Upper lobe of right lung (tissue), 1 donor: ENCODE data around the gene SYNGR3. TPM values are rescaled to one million over a fixed set of nuclear protein-coding genes. Genes with fewer than 3 reads are reported as not detected.

Experiments
- ATAC-seq: fragments of 200-7000 bp; cut with Tn5 transposase; one replicate; pipeline ENCODE4 v1.9.1; 2020; ENCODE audit warnings: mild to moderate bottlenecking, moderate library complexity
- DNase-seq: peaks from one replicate; pipeline ENCODE4 v3.0.0-alpha.2; 2020
- H3K27ac ChIP-seq: fragments of 200-600 bp; one replicate; pipeline ENCODE4 v1.8.0; 2022
- H3K27me3 ChIP-seq: fragments of 200-600 bp; one replicate; pipeline ENCODE4 v1.8.0; 2022; ENCODE audit warnings: mild to moderate bottlenecking
- H3K36me3 ChIP-seq: fragments of 200-600 bp; one replicate; pipeline ENCODE4 v1.8.0; 2022
- H3K4me1 ChIP-seq: fragments of 200-600 bp; one replicate; pipeline ENCODE4 v1.8.0; 2022
- H3K4me3 ChIP-seq: fragments of 200-600 bp; one replicate; pipeline ENCODE4 v1.8.0; 2022; ENCODE audit warnings: mild to moderate bottlenecking
- H3K9me3 ChIP-seq: fragments of 200-600 bp; one replicate; pipeline ENCODE4 v1.8.0; 2022
- intact Hi-C: fragments of 100-400 bp; cut with DNase I; formaldehyde crosslinking; loops from one replicate; pipeline ENCODE4 v1.11.0; 2022
- total RNA-seq: library from RNA; stranded (reverse); fragmentation: NEBNext Ultra II Directional; extraction: Animal tissue kit (Norgen Biotek cat#: 25700); gene quantifications from one replicate; pipeline ENCODE4 v1.2.1, GENCODE V29; 2021
- TF ChIP-seq, protein P1 (sequence below): fragments of 200-600 bp; IDR thresholded peaks from one replicate; pipeline ENCODE4 v1.8.0; 2022; ENCODE audit warnings: antibody characterized with exemption
- donor health status: DM: no; HTN: yes; CAD: no; lungs with severe emphysema.

SYNGR3 gene
- total RNA-seq, 1 donor from 2014 or later, result 0.61 TPM

DNA sequence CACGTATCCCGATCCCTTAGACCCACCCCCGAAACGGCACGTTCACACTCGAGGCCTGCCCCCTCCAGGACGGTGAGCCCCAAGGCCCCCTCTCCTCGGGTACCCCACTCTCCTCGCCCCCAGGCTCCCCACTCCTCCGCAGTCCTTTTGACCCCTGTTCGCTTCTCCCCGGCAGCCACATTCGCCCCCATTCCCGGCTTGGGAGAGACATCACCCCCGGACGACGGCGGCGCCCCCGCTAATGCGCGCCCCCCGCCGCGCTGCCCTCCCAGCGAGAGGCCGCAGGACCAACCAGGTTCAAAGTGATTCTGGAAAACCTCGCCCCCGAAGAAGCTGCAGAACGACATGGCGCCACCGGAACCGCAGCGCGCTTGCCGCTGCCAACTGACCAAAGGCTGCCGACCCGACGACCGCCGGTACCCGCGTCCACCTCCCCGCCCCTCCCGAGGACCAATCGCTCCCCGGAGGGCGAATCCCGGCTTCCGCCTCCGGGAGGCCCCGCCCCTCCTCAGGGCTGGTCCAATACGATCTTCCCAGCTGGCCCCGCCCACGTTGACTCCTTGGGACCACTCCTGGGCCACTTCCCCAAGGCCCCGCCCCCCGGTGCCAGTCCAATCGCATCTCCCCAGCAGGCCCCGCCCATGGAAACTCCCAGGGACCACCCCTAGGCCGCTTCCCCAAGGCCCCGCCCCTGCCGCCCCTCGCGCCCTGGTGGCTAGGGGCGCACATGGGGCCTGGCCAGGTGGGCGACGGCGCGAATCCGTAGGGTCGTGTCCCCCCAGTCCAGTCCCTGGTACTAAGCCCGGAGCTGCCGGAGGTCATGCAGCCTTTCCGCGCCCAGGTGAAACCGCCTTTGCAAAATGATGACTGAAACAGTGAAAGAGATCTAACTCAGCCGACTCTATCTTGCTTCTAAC is 46.7 kb upstream of the SYNGR3 start, which contains the start of gene MSRB1:
TSS of gene MSRB1 (minus strand) at position 390 of the 917 bp plus-strand sequence. CDS start at position 347, 43 bp downstream.
- peak within 1 kb of the TSS; percentile 72 for H3K27ac ChIP-seq
- TF ChIP-seq, protein P1, sequence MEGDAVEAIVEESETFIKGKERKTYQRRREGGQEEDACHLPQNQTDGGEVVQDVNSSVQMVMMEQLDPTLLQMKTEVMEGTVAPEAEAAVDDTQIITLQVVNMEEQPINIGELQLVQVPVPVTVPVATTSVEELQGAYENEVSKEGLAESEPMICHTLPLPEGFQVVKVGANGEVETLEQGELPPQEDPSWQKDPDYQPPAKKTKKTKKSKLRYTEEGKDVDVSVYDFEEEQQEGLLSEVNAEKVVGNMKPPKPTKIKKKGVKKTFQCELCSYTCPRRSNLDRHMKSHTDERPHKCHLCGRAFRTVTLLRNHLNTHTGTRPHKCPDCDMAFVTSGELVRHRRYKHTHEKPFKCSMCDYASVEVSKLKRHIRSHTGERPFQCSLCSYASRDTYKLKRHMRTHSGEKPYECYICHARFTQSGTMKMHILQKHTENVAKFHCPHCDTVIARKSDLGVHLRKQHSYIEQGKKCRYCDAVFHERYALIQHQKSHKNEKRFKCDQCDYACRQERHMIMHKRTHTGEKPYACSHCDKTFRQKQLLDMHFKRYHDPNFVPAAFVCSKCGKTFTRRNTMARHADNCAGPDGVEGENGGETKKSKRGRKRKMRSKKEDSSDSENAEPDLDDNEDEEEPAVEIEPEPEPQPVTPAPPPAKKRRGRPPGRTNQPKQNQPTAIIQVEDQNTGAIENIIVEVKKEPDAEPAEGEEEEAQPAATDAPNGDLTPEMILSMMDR, result no peak

DNA sequence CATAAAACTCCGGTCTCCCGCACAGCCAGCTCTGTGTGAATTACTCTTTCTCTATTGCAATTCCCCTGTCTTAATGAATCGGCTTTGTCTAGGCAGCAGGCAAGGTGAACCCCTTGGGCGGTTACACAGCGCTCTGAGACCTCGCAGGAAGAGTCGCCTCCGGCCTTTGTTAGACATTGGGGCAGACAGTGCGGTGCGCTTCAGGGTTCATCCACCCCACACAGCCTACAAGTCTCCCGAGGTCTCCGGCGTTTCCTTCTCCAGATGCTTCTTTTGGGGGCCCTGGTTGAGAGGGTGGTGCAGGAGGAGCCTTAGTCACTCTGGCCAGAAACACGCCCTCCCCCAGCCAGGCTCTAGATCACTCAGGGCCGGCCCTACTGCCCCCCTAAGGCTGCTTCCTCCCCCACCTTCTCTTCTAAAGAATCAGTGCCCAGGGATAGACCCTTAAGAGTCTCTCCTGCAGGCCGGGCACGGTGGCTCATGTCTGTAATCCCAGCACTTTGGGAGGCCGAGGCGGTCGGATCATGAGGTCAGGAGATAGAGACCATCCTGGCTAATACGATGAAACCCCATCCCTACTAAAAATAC is 45.1 kb upstream of the SYNGR3 start:
- TF ChIP-seq, protein P1, result no peak
- DNase-seq (no peak), ATAC-seq (no peak)
- no peaks in the 10 kb centered on the region for H3K9me3 ChIP-seq
- H3K36me3 ChIP-seq, result peaks cover 9% of the 10 kb centered on the region
- H3K4me1 ChIP-seq, result peaks cover 13% of the 10 kb centered on the region
- no peak overlapping the region for H3K27ac ChIP-seq
- intact Hi-C loops, result no loop called here
- H3K27me3 ChIP-seq, result no peaks in the 10 kb centered on the region
- H3K4me3 ChIP-seq, result no peak overlapping the region

More for the DNA sequence above, 46.7 kb upstream of the SYNGR3 start, which contains the start of gene MSRB1:
- Histone ChIP-seq H3K4me3 (peak within 1 kb of the TSS; percentile 68), H3K4me1 (peaks cover 19% of the 10 kb centered on the region), H3K36me3 (peaks cover 25% of the 10 kb centered on the region), H3K27me3 (no peaks in the 10 kb centered on the region), H3K9me3 (no peaks in the 10 kb centered on the region)
- intact Hi-C loops, result no loop called here
- DNase-seq, result peak; percentile 100
- ATAC-seq, result peak; percentile 96

DNA sequence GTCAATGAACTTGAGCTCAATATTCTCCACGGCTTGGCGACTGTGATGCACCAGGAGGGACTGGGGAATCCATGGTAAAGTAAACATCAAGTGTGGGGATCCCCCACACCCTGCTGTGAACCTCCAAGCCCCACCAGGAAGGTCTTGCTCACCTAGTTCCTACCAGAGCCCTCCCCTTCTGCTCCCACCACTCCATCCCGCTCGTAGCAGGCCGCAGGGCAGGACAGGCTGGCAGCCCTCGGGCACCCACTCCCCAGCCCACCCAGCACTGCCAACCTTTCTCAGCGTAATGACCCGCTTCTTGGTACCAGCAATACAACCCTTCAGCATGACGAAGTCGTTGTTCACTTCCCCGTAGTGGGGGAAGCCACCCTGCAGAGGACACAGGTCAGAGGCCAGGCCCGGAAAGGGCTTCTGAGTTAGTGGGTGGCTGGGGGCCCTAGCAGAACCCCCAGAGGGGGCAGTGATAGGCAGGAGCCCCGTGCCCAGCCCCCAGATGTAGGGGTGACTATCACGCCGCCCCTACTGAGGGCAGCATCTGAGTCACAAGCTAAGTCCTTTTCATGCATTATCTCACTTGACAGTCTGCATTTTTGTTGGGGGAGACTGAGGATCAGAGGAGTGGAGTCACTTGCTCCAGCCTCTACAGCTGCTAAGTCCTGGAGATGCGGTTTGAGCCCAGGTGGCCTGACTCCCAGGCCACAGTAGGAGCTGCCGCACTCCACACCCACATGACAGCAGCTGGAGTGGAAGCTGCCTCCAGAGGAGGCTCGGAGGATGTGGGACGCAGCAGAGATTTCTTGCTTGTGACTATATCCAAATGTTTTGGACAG is 44.0 kb upstream of the SYNGR3 start:
- DNase-seq (no peak), ATAC-seq (no peak)
- Histone ChIP-seq H3K27ac (no peak overlapping the region), H3K27me3 (no peaks in the 10 kb centered on the region), H3K4me3 (no peak overlapping the region), H3K9me3 (no peaks in the 10 kb centered on the region), H3K36me3 (peaks cover 2% of the 10 kb centered on the region), H3K4me1 (peaks cover 13% of the 10 kb centered on the region)
- intact Hi-C loops, result no loop called here
- TF ChIP-seq, protein P1, result no peak

DNA sequence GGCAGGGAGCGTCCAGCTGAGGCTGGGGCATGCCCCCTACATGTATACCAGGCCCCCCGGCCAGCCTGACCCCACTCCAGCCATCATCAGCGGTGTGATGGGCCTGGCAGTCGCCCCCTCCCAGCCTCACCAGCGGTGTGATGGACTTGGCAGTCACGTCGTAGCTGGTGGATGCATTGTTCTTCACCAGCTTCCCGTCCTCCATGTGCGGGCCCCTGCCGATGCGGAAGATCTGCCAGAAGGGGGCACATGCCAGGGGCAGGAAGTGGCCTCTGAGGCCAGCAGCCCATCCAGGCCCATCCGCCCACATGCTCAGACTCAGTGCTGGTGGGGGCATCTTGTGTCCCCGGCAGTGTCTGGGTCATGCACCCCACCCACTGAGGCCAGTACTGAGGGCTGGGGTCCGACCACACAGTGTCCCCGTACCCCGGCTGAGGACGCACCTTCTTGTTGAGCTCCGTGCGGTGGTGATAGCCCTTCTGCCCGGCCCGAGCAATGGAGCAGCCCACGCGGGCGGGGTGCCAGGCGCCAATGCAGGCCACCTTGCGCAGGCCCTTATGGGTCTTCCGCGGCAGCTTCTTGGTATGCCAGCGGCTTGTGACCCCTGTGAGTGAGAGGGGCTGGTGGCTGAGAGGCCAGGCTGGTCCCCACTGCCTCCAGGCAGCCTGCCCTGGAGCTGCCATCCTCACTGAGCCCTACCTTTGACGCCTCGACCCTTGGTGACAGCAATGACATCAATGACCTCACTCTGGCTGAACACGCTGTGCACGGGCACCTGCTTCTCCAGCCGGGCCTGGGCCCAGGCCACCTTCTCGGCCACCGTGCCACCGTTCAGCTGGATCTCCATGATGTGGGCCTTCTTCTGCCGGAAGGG is 43.0 kb upstream of the SYNGR3 start:
- Histone ChIP-seq H3K36me3 (no peaks in the 10 kb centered on the region), H3K27me3 (no peaks in the 10 kb centered on the region), H3K9me3 (no peaks in the 10 kb centered on the region), H3K4me3 (no peak overlapping the region), H3K27ac (no peak overlapping the region), H3K4me1 (peaks cover 9% of the 10 kb centered on the region)
- DNase-seq (no peak), ATAC-seq (no peak)
- TF ChIP-seq, protein P1, result no peak
- intact Hi-C loops, result no loop called here

DNA sequence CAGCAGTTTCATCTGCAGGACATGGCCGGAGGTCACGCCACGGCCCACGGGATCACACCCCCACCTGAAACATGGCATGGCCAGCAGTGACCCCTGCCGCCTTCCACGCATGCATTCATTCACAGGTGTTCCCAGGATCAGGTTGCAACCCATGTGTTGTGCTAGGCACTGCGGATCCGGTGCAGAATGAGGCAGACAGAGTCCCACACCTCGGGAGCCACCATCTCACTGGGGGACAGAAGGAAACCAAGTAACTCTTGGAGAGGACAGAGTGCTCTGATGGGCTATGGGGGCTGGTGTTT is 42.5 kb upstream of the SYNGR3 start:
- Histone ChIP-seq H3K4me3 (no peak overlapping the region), H3K36me3 (no peaks in the 10 kb centered on the region), H3K4me1 (peaks cover 3% of the 10 kb centered on the region), H3K27ac (no peak overlapping the region), H3K27me3 (no peaks in the 10 kb centered on the region), H3K9me3 (no peaks in the 10 kb centered on the region)
- no peak for ATAC-seq
- DNase-seq, result no peak
- TF ChIP-seq, protein P1, result no peak
- intact Hi-C loops, result no loop called here
